GM18517 (cell line): ENCODE data around the gene FEV.

Experiments used
- ATAC-seq: cut with Tn5 transposase; IDR thresholded peaks from one replicate; pipeline ENCODE4 v1.9.1; 2021; ENCODE audit warnings: mild to moderate bottlenecking, moderate library complexity; ENCODE audit not compliant: unreplicated experiment

The FEV gene

GRCh38 chr2:218979846-218980734 is 4.9 kb downstream of the FEV start:
- peak; percentile 77 for ATAC-seq

DNA sequence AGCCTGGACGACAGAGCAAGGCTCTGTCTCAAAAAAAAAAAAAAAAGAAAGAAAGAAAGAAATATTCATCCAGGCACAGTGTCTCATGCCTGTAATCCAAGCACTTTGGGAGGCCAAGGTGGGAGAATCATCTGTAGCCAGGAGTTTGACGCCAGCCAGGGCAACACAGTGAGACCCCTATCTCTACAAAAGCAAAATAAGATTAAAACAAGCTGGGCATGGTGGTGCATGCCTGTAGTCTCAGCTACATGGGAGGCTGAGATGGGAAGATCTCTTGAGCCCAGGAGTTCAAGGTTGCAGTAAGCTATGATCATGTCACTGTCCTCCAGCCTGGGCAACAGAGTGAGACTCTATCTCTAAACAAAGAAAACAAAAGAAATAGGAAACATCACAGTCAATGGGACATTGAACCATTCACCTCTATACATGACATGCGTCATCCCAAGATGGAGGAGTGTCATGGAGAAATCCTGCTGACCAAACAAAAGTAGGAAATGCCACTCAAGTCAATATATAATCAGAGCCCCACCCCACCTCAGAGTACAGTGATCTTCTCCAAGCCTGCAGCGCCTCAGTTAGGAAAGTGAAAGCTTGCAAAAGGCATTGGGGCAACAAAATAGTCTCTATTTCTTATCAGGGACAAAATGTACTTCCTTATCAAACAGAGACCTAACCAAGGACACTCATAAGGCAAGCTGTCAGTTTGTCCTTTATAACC is 9.8 kb downstream of the FEV start:
- no peak for ATAC-seq

GRCh38 chr2:218970894-218971293 is 14.1 kb downstream of the FEV start:
- no peak for ATAC-seq

GRCh38 chr2:218964041-218964771 is 20.8 kb downstream of the FEV start:
- ATAC-seq = no peak

DNA sequence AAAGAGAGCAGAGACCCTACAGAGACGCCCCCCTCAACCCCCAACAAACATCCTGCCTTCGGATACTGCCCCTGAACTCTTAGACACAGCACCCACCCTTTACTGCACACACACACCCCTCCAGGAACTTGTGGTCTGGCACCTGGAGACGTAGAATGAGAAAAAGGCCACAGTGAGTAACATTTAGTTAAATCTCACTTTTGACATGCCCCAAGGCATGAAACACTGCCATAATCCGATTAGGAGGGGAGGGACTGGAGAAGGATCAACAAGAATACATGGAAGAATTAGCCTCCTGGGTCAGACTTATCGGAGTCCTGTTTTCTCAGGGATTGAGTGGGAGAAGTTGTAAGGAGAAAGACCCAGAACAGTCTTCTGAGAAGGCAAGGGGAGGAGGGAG is 21.4 kb downstream of the FEV start:
- no peak for ATAC-seq

DNA sequence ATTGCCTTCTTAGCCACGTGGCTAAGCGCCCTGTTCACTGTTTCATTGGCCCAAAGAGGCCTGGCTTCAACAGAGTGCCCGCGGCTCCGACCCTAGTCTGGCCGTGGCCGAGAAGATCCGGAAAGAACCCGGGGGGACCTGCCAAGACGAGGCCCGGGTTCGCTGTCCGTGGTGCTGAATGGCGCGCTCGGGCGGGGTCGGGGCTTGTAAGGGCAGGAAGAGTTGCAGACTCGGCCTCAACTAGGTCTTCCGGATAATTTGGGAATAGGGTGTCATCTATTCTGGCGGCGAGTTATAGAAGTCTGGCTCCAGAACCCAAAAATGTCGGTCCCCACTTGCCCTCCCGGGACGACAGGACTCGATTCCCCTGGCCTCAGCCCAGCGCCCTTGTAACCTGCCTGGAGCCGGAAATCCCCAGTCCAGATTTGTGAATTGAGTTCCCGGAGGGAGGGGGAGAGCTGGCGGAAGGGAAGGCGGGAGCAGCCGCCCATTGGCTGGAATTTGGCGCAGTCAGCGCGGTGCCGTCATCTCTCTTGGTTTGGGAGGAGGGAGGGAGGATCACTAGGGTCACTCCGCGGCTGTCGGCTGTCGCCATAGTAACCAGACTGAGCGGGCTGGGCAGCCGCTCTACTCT is 22.0 kb downstream of the FEV start:
- no peak for ATAC-seq

- no peak for ATAC-seq
These were observed 23.1 kb downstream of the FEV start for GRCh38 chr2:218961651-218962570.

DNA sequence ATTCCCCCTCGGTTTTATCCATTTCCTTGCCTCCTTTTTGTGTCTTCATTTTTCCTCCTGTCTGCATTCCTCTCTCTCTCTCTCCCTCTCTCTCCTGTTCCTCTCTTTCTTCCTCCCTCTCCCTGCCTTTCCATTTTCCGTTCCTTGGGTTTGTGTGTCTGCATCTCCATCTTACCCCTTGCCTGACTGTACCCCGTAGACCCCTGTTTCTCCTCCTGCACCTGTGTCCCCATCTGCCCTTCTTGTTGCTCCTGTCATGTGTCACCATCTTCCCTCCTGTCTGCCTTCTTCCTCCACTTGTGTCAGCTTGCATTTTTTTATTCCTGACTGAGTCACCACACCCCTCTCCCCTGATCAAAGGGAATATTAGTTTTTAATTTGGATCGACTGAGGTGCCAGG is 23.8 kb downstream of the FEV start:
- no peak for ATAC-seq

DNA sequence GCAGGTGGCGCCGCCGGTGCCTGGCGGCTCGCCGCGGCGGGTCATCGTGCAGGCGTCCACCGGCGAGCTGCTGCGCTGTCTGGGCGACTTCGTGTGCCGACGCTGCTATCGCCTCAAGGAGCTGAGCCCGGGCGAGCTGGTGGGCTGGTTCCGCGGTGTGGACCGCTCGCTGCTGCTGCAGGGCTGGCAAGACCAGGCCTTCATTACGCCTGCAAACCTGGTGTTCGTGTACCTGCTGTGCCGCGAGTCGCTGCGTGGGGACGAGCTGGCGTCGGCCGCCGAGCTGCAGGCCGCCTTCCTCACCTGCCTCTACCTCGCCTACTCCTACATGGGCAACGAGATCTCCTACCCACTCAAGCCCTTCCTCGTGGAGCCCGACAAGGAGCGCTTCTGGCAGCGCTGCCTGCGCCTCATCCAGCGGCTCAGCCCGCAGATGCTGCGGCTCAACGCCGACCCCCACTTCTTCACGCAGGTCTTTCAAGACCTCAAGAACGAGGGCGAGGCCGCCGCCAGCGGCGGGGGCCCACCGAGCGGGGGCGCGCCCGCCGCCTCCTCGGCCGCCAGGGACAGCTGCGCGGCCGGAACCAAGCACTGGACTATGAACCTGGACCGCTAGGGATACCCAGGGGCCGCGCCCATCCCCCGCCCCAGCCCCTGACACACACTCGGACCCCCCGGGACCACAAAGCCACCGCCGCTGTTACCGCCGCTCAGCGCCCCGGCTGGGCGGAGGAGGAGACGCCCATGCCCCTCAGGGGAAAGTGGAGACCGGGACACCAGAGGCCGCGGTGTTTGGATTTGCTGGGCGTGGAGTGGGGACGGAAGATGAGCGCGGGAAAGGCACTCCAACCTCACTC is 24.4 kb downstream of the FEV start:
- no peak for ATAC-seq

- peak; percentile 8 for ATAC-seq
These were observed 25.1 kb downstream of the FEV start for GRCh38 chr2:218959761-218960308.

- ATAC-seq = peak; percentile 82
These were observed 25.7 kb downstream of the FEV start, which contains the start of gene CDK5R2 for GRCh38 chr2:218959141-218959731. CDK5R2 (plus strand) TSS chr2:218959666; CDS start chr2:218959821, 155 bp downstream.

DNA sequence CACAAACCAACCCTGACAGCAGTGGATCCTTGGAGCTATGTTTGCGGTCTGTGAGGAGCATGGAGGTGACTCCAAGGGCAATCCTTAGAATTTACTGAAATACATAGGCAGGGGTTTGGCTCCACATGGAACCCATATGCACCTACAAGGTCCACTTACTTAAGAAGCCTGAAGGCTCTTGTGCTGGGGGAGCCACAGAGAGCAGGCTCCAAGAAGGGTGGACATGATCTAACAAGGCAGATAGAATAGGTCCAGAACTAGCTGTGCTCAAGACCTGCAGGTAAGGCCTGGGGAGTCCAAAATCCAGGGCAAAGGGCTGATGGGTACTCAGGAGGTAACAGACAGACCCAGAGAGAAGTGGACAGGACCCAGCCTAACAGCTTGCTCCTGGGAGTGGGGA is 26.7 kb downstream of the FEV start:
- no peak for ATAC-seq

GRCh38 chr2:218957671-218958070 is 27.3 kb downstream of the FEV start:
- ATAC-seq = no peak

DNA sequence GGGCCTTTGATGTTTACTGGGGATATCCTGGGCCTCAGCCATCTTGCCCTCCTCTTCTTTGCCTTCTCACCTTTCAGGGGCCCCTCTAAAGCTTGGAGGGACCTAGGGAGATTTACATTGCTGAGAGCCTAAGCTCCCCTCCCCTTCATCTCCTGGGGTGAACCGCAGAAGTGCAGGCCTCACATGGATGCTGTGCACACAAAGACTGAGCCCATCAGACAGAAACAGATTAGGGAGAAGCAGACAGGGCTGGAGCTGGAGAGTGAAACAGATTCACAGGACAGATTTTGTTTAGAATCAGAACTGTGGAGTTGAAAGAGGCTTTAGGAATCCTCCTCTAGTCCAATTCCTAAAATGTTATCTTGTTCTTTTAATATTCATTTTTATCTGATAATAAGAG is 28.9 kb downstream of the FEV start:
- no peak for ATAC-seq

DNA sequence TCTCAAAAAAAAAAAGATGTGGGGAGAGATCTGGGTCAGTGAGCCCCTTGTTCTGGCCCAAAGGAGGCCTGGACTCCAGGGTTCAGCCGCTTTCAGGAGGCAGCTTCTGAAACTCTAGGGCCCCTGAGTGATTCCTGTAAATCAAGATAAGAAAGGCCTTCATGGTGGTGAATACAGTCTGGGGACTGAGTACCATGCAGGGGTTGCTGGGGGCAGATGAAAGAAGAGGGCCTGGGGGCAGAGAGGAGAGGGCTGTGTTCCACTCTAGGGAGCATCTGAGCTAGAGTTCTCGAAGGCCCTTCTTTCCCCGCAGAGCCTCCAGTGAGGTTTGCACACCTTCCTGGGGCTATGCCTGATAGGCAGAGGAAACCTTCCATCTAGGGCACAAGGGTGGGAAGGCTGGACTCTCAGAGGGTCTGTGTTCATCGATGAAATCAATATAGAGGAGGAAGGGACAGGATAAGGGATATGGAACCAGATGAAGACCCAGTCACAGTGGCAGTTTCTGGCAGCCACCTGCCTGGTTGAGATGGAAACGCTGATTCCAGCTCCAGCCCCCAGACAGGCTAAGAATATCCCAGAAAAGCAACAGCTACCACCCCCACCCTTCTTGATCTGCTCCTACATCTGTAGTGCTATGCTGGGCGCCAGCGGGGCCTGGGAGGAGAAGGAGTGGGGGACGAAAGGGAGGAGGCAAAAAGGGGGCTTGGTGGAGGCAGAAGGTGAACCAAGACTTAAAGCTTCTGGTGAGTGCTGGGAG is 30.3 kb downstream of the FEV start:
- no peak for ATAC-seq

DNA sequence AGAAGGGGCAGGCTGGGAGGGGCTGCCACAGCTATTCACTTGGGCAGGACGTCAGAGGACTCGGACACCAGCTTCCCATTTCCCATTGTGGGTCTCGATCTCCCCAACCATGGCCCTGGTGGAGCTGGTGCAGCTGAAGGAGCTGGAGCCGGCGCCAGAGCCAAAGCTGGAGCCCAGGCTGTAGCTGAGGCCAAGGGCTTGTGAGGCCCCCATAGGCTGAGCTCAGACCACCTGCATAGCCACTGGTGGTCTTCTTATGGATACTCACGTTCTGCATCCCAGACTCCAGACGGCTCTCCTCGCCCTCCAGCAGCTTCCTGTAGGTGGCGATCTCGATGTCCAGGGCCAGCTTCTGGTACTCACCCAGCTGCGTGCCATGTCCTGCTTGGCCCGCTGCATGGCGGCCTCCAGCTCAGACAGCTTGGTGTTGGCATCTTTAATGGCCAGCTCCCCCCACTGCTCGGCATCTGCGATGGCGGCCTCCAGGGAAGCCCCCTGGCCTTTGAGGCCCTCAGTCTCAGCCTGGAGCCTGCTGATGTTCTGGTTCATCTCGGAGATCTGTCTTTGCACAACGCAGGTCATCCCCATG is 31.5 kb downstream of the FEV start:
- ATAC-seq = no peak

DNA sequence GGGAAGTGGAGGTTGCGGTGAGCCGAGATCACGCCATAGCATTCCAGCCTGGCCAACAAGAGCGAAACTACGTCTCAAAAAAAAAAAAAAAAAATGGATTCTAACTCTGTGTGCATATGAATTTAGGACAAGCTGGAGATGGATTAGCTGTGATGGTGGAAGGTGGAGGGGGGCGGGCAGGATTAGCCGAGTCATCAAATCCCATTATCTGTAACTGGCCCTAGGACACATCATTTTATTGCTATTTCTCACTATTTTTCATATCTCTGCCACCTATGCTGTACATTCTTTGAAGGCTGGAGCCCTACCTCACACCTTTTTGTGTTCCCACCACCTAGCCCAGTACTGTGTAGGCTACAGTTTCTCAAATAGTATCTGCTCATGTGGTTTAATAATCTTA is 32.8 kb downstream of the FEV start:
- no peak for ATAC-seq
